ENCODE data around the gene WBP1L. TPM values are rescaled to one million over a fixed set of nuclear protein-coding genes. Genes with fewer than 3 reads are reported as not detected.

Gene WBP1L
- total RNA-seq, 1 experiment from 2014 or later, result 23.8 TPM

DNA sequence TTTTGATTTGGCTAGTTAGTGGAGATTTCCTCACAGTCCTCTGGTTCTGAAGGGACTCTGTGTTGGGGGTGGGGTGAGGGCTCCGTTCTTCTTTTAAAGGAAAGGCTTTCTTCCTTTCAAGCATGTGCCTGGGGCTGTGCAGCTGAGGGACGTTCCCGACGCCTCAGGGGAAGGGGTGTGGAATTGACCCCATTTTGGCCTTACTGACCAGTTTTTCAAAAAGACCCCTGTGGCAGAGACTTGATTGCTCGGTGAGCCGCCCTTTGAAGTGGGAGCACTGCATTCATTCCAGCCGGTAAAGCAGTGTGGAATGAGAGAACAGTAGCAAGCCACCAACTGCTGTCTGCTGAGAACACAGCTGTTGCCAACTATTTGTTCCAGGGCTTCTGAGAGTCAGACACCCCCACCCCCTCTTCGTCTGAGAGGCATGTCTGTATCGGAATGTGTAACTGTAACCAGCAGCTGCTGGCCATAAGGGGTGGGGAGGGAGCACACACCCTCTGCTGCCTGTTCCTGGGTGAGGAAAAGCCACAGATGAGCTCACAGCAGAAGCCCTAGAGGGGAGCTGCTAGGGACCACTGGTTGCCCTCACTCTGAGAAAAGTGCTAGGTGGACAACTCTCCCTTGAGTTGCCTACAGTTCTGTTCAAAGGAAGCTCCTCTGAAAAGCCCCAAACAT lies 33.2 kb downstream of the WBP1L start:
- Histone ChIP-seq H3F3A (ENCODE audit: low read length, unreplicated experiment) (no peaks in the 10 kb centered on the region), H3K4me2 (ENCODE audit: low read length) (no peak overlapping the region), H3K4me3 (ENCODE audit: low read length) (no peak overlapping the region), H3K9me3 (ENCODE audit: low read length) (no peaks in the 10 kb centered on the region), H3K79me2 (ENCODE audit: low read length) (no peaks in the 10 kb centered on the region), H2AFZ (ENCODE audit: low read length) (no peak overlapping the region), H3K4me1 (ENCODE audit: insufficient read depth, low read length) (peaks cover 9% of the 10 kb centered on the region; the same call in 1 of the 2 replicates), H4K20me1 (ENCODE audit: low read length) (no peaks in the 10 kb centered on the region), H3K9me2 (replicated peaks; ENCODE audit: low read length) (no peaks in the 10 kb centered on the region), H3K9ac (ENCODE audit: low read length) (no peak overlapping the region), H3K27me3 (ENCODE audit: low read length) (no peaks in the 10 kb centered on the region), H3K36me3 (ENCODE audit: low read depth, low read length) (no peaks in the 10 kb centered on the region), H3K27ac (ENCODE audit: low read length) (no peak overlapping the region)
- intact Hi-C loops (cut with micrococcal nuclease), result no loop called here
- ATAC-seq, result no peak
- ChIA-PET CTCF (no interaction called here), POLR2A (ENCODE audit: unreplicated experiment) (no interaction called here)
- no peak for DNase-seq
- TF ChIP-seq EZH2 (IDR thresholded peaks at IDR 0.05; ENCODE audit: low read length, unreplicated experiment) (no peak), EZH2phosphoT487 (IDR thresholded peaks at IDR 0.05; ENCODE audit: borderline replicate concordance, low read length) (no peak)
- no TSS peak for BruUV-seq (replicated peaks)

DNA sequence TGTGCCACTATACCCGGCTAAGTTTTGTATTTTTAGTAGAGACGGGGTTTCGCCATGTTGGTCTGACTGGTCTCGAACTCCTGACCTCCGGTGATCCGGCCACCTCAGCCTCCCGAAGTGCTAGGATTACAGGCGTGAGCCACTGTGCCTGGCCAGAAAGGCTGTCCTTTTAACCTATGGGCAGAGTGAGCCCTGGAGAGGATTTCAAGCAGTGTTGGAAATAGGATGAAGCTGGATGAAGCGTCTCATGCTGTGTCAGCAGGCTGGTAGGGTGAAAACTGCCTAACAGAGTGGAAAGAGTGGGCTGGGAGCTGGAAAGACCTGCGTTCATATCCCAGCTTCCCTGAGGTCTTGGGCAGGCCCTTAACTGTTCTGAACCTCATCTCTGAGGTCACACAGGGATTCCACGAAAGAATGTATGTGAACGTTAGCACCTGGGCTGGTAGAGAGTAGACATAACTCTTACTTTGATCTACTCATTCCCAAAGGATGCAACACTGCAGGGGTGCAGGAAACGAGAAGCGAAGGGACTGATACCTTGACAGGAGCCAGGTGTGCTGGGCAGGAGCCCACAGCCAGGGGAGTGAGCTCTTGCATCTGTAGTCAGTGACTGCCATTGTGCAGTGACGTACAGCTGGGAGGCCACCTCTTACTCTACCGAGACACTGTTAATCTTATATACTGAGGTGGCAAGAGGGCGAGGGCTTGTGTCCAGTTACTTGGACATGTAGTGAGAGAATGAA lies 34.1 kb downstream of the WBP1L start:
- DNase-seq (no peak), ATAC-seq (no peak)
- Histone ChIP-seq H3K9me2 (replicated peaks; ENCODE audit: low read length) (no peaks in the 10 kb centered on the region), H3K27ac (ENCODE audit: low read length) (no peak overlapping the region), H3K4me2 (ENCODE audit: low read length) (no peak overlapping the region), H3K36me3 (ENCODE audit: low read depth, low read length) (no peaks in the 10 kb centered on the region), H3K27me3 (ENCODE audit: low read length) (no peaks in the 10 kb centered on the region), H3F3A (ENCODE audit: low read length, unreplicated experiment) (no peaks in the 10 kb centered on the region), H3K9me3 (ENCODE audit: low read length) (no peaks in the 10 kb centered on the region), H3K9ac (ENCODE audit: low read length) (no peak overlapping the region), H3K4me3 (ENCODE audit: low read length) (no peak overlapping the region), H3K4me1 (ENCODE audit: insufficient read depth, low read length) (peaks cover 12% of the 10 kb centered on the region; the same call in 1 of the 2 replicates), H3K79me2 (ENCODE audit: low read length) (no peaks in the 10 kb centered on the region; the same call in 1 of the 2 replicates), H4K20me1 (ENCODE audit: low read length) (no peaks in the 10 kb centered on the region), H2AFZ (ENCODE audit: low read length) (no peak overlapping the region)
- TF ChIP-seq, protein P1, sequence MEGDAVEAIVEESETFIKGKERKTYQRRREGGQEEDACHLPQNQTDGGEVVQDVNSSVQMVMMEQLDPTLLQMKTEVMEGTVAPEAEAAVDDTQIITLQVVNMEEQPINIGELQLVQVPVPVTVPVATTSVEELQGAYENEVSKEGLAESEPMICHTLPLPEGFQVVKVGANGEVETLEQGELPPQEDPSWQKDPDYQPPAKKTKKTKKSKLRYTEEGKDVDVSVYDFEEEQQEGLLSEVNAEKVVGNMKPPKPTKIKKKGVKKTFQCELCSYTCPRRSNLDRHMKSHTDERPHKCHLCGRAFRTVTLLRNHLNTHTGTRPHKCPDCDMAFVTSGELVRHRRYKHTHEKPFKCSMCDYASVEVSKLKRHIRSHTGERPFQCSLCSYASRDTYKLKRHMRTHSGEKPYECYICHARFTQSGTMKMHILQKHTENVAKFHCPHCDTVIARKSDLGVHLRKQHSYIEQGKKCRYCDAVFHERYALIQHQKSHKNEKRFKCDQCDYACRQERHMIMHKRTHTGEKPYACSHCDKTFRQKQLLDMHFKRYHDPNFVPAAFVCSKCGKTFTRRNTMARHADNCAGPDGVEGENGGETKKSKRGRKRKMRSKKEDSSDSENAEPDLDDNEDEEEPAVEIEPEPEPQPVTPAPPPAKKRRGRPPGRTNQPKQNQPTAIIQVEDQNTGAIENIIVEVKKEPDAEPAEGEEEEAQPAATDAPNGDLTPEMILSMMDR (conservative IDR thresholded peaks at IDR 0.05; ENCODE audit: low read depth, low read length), result no peak
- TF ChIP-seq EZH2 (IDR thresholded peaks at IDR 0.05; ENCODE audit: low read length, unreplicated experiment) (no peak), EZH2phosphoT487 (IDR thresholded peaks at IDR 0.05; ENCODE audit: borderline replicate concordance, low read length) (no peak)
- ChIA-PET CTCF (no interaction called here), POLR2A (ENCODE audit: unreplicated experiment) (no interaction called here)
- no TSS peak for BruUV-seq (replicated peaks)
- intact Hi-C loops (cut with micrococcal nuclease), result no loop called here

DNA sequence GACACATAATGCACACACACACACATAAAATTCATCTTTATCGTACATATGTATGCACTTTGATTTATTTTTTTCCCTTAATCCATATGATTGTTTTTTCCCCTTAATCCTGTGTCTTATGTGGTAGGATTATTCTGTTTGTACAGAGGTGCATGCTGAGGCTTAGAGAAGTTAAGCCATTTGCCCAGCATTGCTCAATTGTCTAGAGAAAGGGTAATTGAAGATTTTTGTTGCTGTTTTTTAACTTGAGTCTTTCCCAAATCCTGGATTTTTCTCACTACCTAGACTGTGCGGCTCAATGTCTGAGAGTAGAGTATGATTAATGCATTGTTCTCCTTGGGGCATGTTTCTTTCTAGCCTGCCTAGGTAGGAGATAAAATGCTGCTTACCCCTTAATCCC lies 35.0 kb downstream of the WBP1L start:
- ChIA-PET POLR2A (ENCODE audit: unreplicated experiment) (no interaction called here), CTCF (no interaction called here)
- Histone ChIP-seq H2AFZ (ENCODE audit: low read length) (no peak overlapping the region), H3K79me2 (ENCODE audit: low read length) (no peaks in the 10 kb centered on the region; the same call in 1 of the 2 replicates), H3K9ac (ENCODE audit: low read length) (no peak overlapping the region), H3K27me3 (ENCODE audit: low read length) (no peaks in the 10 kb centered on the region), H3K36me3 (ENCODE audit: low read depth, low read length) (no peaks in the 10 kb centered on the region), H3K9me2 (replicated peaks; ENCODE audit: low read length) (no peaks in the 10 kb centered on the region), H4K20me1 (ENCODE audit: low read length) (no peaks in the 10 kb centered on the region), H3K4me1 (ENCODE audit: insufficient read depth, low read length) (peaks cover 17% of the 10 kb centered on the region; the same call in 1 of the 2 replicates), H3K4me2 (ENCODE audit: low read length) (no peak overlapping the region), H3K9me3 (ENCODE audit: low read length) (no peaks in the 10 kb centered on the region), H3F3A (ENCODE audit: low read length, unreplicated experiment) (no peaks in the 10 kb centered on the region), H3K4me3 (ENCODE audit: low read length) (no peak overlapping the region), H3K27ac (ENCODE audit: low read length) (no peak overlapping the region)
- intact Hi-C loops (cut with micrococcal nuclease), result no loop called here
- no peak for ATAC-seq
- DNase-seq, result no peak
- no TSS peak for BruUV-seq (replicated peaks)
- TF ChIP-seq EZH2phosphoT487 (IDR thresholded peaks at IDR 0.05; ENCODE audit: borderline replicate concordance, low read length), result no peak
- TF ChIP-seq, protein P1 (conservative IDR thresholded peaks at IDR 0.05; ENCODE audit: low read depth, low read length), result no peak
- no peak for TF ChIP-seq EZH2 (IDR thresholded peaks at IDR 0.05; ENCODE audit: low read length, unreplicated experiment)

Measured in PC-3 (cell line).